Uterus (tissue), 2 donors: ENCODE data around the gene MXD1.

ENCODE experiments used
- CTCF ChIP-seq, 4 experiments: fragments of 200-600 bp in 2 of 4; fragments of 450-650 bp in 2 of 4; sonication (generic) in 2 of 4; IDR thresholded peaks; one replicate each; pipeline ENCODE4 v1.5.1; 2016 to 2019; ENCODE audit warnings: antibody characterized with exemption in 4 of 4, mild to moderate bottlenecking in 2 of 4, moderate library complexity in 1 of 4
- POLR2A ChIP-seq, 2 donors: fragments of 450-650 bp; IDR thresholded peaks; one replicate each; pipeline ENCODE4 v1.6.1; 2016; ENCODE audit warnings: antibody characterized with exemption in 2 of 2, mild to moderate bottlenecking in 1 of 2, moderate library complexity in 1 of 2

GRCh38 chr2:69945441-69945840 is 30.5 kb downstream of the MXD1 start:
- TF ChIP-seq CTCF (IDR thresholded peaks at IDR 0.05) (no peak), POLR2A (IDR thresholded peaks at IDR 0.05) (no peak)
